Stimulated activated naive CD4-positive, alpha-beta T cell treated with Interleukin-2 at 50 U/mL for 16 hours (primary cell): ENCODE data around the gene CANX.

ENCODE experiments used
- DNase-seq: peaks from one replicate; lab custom pipeline; 2025; lab: John Stamatoyannopoulos, UW

CANX gene

DNA sequence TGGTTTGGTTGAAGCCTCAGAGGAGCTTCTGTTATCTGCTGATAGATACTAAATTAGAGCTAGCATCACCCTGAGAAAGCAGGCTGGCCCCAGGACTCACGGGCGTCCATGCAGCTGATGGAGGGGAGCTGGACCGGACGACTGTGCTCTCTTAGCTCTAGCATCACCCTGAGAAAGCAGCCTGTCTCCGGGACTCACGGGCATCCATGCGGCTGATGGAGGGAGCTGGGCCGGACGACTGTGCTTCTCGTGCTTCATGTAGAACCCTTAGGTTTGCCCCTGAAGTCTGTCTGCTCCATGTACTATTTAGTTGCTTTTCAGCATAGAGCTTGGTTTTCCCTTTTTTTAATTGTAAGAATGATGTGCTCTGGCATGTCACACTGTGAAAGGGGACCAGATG, 78.7 kb downstream of the CANX start:
- no peak for DNase-seq

DNA sequence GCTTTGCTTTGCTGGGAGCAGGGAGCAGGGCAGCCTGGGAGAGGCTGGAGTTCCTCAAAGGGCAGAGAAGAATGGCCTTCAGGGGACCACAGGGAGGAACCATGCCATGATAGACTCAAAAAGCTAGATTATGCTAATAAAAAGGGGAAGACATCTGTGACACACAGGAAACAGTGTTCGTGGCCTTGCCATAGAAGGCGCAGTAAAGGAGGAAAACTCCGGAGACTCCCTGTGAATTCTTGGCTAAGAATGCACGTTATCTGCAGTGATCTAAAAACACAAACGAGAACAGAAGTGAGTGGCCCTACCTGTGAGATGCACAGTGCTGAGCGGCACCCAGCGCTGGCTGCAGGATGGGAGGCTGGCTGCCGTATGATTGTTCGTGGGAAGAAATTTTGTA, 79.1 kb downstream of the CANX start:
- no peak for DNase-seq

DNA sequence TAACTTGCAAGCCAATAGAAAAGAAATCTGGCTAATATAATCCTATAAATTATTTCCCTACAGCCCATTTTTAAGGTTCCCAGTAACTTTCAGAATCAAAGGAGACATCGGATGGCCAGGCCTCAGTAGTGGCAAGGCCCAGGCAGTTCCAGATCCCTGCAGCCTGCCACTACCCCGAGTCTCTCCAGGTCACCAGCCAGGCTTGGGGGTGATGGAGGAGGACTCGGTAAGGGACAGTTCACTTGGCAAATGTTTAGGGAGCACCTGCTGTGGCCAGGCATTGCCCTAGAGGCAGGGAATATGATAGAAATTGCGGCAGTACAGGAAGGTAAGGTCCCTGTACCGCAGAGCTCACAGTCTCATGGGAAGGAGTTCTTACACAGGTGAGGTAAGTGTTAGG, 79.8 kb downstream of the CANX start:
- DNase-seq = no peak

DNA sequence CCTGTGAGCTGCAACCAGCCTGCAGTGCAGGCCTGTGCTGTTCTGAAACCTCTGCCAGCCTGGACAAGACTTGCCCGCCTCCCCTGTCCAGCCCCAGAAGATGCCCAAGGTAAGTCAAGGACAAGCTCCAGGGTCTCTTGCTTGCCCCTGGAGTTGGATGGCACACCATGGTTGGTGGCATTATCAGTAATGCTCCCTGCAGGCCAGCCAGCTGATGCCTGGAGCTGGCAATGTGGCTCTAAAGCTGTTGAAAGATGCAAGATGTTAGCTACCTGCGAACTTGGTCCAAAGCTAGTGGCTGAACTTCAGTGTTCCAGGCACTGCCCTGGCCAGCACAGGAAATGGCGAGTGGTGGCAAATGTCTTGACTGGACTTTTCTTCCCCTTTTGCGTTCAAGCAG, 81.1 kb downstream of the CANX start:
- no peak for DNase-seq

DNA sequence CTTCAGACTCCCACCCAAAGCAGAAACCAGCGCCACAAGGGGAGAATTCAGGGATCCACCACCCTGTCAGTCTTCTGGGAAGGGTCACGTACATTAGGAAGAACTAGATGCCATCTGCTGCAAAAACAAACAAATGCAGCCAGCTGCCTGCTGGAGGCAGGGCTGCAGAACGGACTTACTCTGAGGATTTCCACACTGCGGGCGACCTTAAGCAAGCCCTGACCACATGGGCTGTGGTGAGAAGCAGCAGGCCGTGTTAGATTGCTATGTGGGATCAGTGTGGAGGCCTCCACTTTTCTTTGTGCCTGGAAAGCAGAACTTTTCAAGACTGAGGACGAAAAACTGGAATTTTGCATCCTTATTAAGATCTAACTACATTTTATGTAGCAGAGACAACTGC, 81.6 kb downstream of the CANX start:
- DNase-seq = no peak
